H1 (cell line): ENCODE data around the gene ARSB. TPM values are rescaled to one million over a fixed set of nuclear protein-coding genes. Genes with fewer than 3 reads are reported as not detected.

ENCODE experiments used
- CTCF ChIA-PET: fragments of 300-600 bp; sonication (Branson Sonifier 250); formaldehyde crosslinking; loops from one replicate; lab custom pipeline; 2021; ENCODE audit not compliant: partially characterized antibody; lab: Charles Lee
- POLR2A ChIA-PET: fragments of 300-600 bp; sonication (Branson Sonifier 250); formaldehyde crosslinking; loops from one replicate; lab custom pipeline; 2021; ENCODE audit warnings: inconsistent platforms; ENCODE audit not compliant: partially characterized antibody; lab: Charles Lee
- DNase-seq, 2 experiments: peaks; one replicate each; pipeline versions ENCODE4 v3.0.0 to v3.0.0-alpha.2; 2010 to 2022; ENCODE audit warnings: low spot score in 2 of 2, low read depth in 1 of 2, mixed read lengths in 1 of 2
- FAIRE-seq: peaks from 2 replicates; lab custom pipeline; 2011; peaks lifted over from hg19 to GRCh38; lab: Jason Lieb, UNC
- H2AFZ ChIP-seq: 2 replicates; pipeline ENCODE4 v1.8.1; 2012; ENCODE audit warnings: low read length, inconsistent platforms
- H2AK5ac ChIP-seq: 2 replicates; pipeline ENCODE4 v1.6.1; 2013; ENCODE audit warnings: low read depth, low read length
- H2BK120ac ChIP-seq: replicated peaks from 2 replicates; pipeline ENCODE3; 2013; ENCODE audit warnings: low read depth, low read length, inconsistent platforms
- H2BK12ac ChIP-seq: 2 replicates; pipeline ENCODE4 v1.6.1; 2013; ENCODE audit warnings: low read depth, low read length
- H2BK15ac ChIP-seq: 2 replicates; pipeline ENCODE4 v1.6.1; 2013; ENCODE audit warnings: low read length
- H2BK20ac ChIP-seq: 2 replicates; pipeline ENCODE4 v1.6.1; 2013; ENCODE audit warnings: low read length
- H2BK5ac ChIP-seq: 2 replicates; pipeline ENCODE4 v1.6.1; 2013; ENCODE audit warnings: low read depth, low read length
- H3K14ac ChIP-seq: 2 replicates; pipeline ENCODE4 v1.6.1; 2013; ENCODE audit warnings: inconsistent platforms; ENCODE audit not compliant: insufficient read length
- H3K18ac ChIP-seq: 2 replicates; pipeline ENCODE4 v1.6.1; 2013; ENCODE audit warnings: low read length; ENCODE audit errors: extremely low read depth
- H3K23ac ChIP-seq: 2 replicates; pipeline ENCODE4 v1.6.1; 2013; ENCODE audit warnings: inconsistent platforms; ENCODE audit not compliant: insufficient read length
- H3K23me2 ChIP-seq: 2 replicates; pipeline ENCODE4 v1.6.1; 2013; ENCODE audit warnings: low read depth, low read length
- H3K27ac ChIP-seq: 2 replicates; pipeline ENCODE4 v1.6.1; 2011; ENCODE audit warnings: low read depth, low read length, inconsistent platforms
- H3K27me3 ChIP-seq, 4 experiments: replicated peaks in 1 of 4; 1 replicate in 1 of 4; 2 replicates in 3 of 4; pipeline versions ENCODE4 v1.6.1 to v1.8.1; 2011 to 2013; ENCODE audit warnings: low read length in 3 of 4, mild to moderate bottlenecking in 3 of 4, inconsistent platforms in 2 of 4, mixed read lengths in 2 of 4, moderate library complexity in 1 of 4; ENCODE audit not compliant: control insufficient read depth in 3 of 4, insufficient read depth in 3 of 4; ENCODE audit errors: extremely low read depth in 1 of 4
- H3K36me3 ChIP-seq, 4 experiments: 2 replicates each; pipeline versions ENCODE4 v1.6.1 to v1.8.1; 2011 to 2013; ENCODE audit warnings: mild to moderate bottlenecking in 4 of 4, low read length in 3 of 4, moderate library complexity in 2 of 4, control low read depth in 1 of 4, inconsistent platforms in 1 of 4; ENCODE audit not compliant: insufficient read depth in 4 of 4, control insufficient read depth in 2 of 4
- H3K4ac ChIP-seq: replicated peaks from 2 replicates; pipeline ENCODE3; 2013; ENCODE audit warnings: low read length, low read depth, mixed read lengths, inconsistent platforms; ENCODE audit not compliant: insufficient read length
- H3K4me1 ChIP-seq, 4 experiments: replicated peaks in 1 of 4; 1 replicate in 1 of 4; 2 replicates in 3 of 4; pipeline versions ENCODE4 v1.6.1 to v1.8.1; 2011 to 2013; ENCODE audit warnings: low read length in 3 of 4, inconsistent platforms in 2 of 4, mixed read lengths in 1 of 4; ENCODE audit not compliant: insufficient read depth in 4 of 4, control insufficient read depth in 3 of 4
- H3K4me2 ChIP-seq, 2 experiments: 2 replicates each; pipeline versions ENCODE4 v1.6.1 to v1.8.1; 2011 to 2013; ENCODE audit warnings: low read depth in 2 of 2, low read length in 2 of 2, control low read depth in 1 of 2, inconsistent platforms in 1 of 2, mild to moderate bottlenecking in 1 of 2; ENCODE audit not compliant: insufficient read depth in 1 of 2
- H3K4me3 ChIP-seq, 4 experiments: fragments of 200-600, 300-600 bp in 1 of 4; sonication (generic), shearing (Covaris generic), sonication (Bioruptor Twin) in 1 of 4; 2 replicates each; pipeline versions ENCODE4 v1.5.1 to v1.8.1; 2011 to 2016; ENCODE audit warnings: low read length in 4 of 4, low read depth in 3 of 4, control low read depth in 2 of 4, inconsistent platforms in 2 of 4, mild to moderate bottlenecking in 2 of 4, mixed read lengths in 1 of 4, moderate library complexity in 1 of 4; ENCODE audit not compliant: insufficient read depth in 2 of 4; ENCODE audit errors: extremely low read depth in 1 of 4
- H3K56ac ChIP-seq: replicated peaks from 2 replicates; pipeline ENCODE3; 2013; ENCODE audit warnings: low read depth, mild to moderate bottlenecking, mixed read lengths, low read length, inconsistent platforms; ENCODE audit not compliant: insufficient read length
- H3K79me1 ChIP-seq: 2 replicates; pipeline ENCODE4 v1.6.1; 2013; ENCODE audit warnings: low read depth, low read length, control low read depth
- H3K79me2 ChIP-seq, 2 experiments: 2 replicates each; pipeline versions ENCODE4 v1.6.1 to v1.8.1; 2012 to 2013; ENCODE audit warnings: low read length in 2 of 2, mild to moderate bottlenecking in 2 of 2, inconsistent platforms in 1 of 2; ENCODE audit not compliant: insufficient read depth in 2 of 2, control insufficient read depth in 1 of 2
- H3K9ac ChIP-seq, 4 experiments: replicated peaks in 1 of 4; 1 replicate in 1 of 4; 2 replicates in 3 of 4; pipeline versions ENCODE4 v1.6.1 to v1.8.1; 2011 to 2013; ENCODE audit warnings: low read depth in 3 of 4, low read length in 3 of 4, control low read depth in 2 of 4, mild to moderate bottlenecking in 2 of 4, moderate library complexity in 2 of 4, inconsistent platforms in 1 of 4; ENCODE audit errors: extremely low read depth in 1 of 4
- H3K9me3 ChIP-seq, 2 experiments: 2 replicates each; pipeline versions ENCODE4 v1.6.1 to v1.8.1; 2012 to 2013; ENCODE audit warnings: mild to moderate bottlenecking in 2 of 2, moderate library complexity in 2 of 2, control low read depth in 1 of 2, inconsistent platforms in 1 of 2, low read depth in 1 of 2, low read length in 1 of 2, mixed read lengths in 1 of 2; ENCODE audit not compliant: insufficient read depth in 2 of 2
- H4K20me1 ChIP-seq, 2 experiments: replicated peaks in 1 of 2; 2 replicates each; pipeline versions ENCODE3 to v1.8.1; 2011 to 2013; ENCODE audit warnings: inconsistent platforms in 2 of 2, low read length in 2 of 2, mild to moderate bottlenecking in 1 of 2; ENCODE audit not compliant: insufficient read depth in 2 of 2, control insufficient read depth in 1 of 2
- H4K5ac ChIP-seq: 2 replicates; pipeline ENCODE4 v1.6.1; 2013; ENCODE audit warnings: low read length, low read depth, mixed read lengths, inconsistent platforms; ENCODE audit not compliant: insufficient read length
- H4K8ac ChIP-seq: 2 replicates; pipeline ENCODE4 v1.8.0; 2013; ENCODE audit warnings: mild to moderate bottlenecking, moderate library complexity, low read length, inconsistent platforms; ENCODE audit not compliant: insufficient read depth; ENCODE audit errors: extremely low read depth
- H4K91ac ChIP-seq: replicated peaks from 2 replicates; pipeline ENCODE3; 2013; ENCODE audit warnings: low read length, mixed read lengths, inconsistent platforms; ENCODE audit not compliant: insufficient read length
- KDM1A ChIP-seq: fragments of 200-600, 300-600 bp; sonication (generic); IDR thresholded peaks from 2 replicates; pipeline ENCODE4 v1.7.1; 2016; ENCODE audit warnings: mild to moderate bottlenecking, low read length, borderline replicate concordance
- RAD21 ChIP-seq, 2 experiments: IDR thresholded peaks in 1 of 2; conservative IDR thresholded peaks in 1 of 2; 2 replicates each; pipeline ENCODE4 v1.6.1; 2011; ENCODE audit warnings: low read depth in 2 of 2, low read length in 2 of 2, improper control_type of control experiment in 1 of 2, inconsistent platforms in 1 of 2, mild to moderate bottlenecking in 1 of 2, moderate library complexity in 1 of 2
- SP2 ChIP-seq: IDR thresholded peaks from 2 replicates; pipeline ENCODE4 v1.6.1; 2012; ENCODE audit warnings: mild to moderate bottlenecking, low read length, inconsistent platforms
- WGBS, 2 experiments: shearing (Covaris generic) in 1 of 2; methylation state at CpG; one replicate each; pipeline versions ENCODE4 v1.1.6 to v1.1.7; 2013 to 2015; ENCODE audit warnings: low lambda C conversion rate in 2 of 2, mixed read lengths in 2 of 2, inconsistent platforms in 1 of 2, low coverage in 1 of 2, missing lambda C conversion rate in 1 of 2; ENCODE audit not compliant: insufficient replicate concordance in 2 of 2, insufficient coverage in 1 of 2, insufficient read length in 1 of 2; ENCODE audit errors: extremely low coverage in 1 of 2, missing lambda C conversion rate in 1 of 2; 5-methylcytosine and 5-hydroxymethylcytosine counted together
- polyA plus RNA-seq, 7 experiments: library from polyadenylated mRNA; depleted of rRNA in 3 of 7; stranded (reverse) in 5 of 7; unstranded in 2 of 7; fragments of >200 nt in 5 of 7; fragments of 200-250 nt in 2 of 7; gene quantifications; 1 replicate in 5 of 7; 2 replicates in 1 of 7; 4 replicates in 1 of 7; pipeline versions ENCODE4 v1.2.1 to v1.2.3, GENCODE V29; 2011 to 2013; ENCODE audit warnings: missing spikeins in 2 of 7, mixed read lengths in 2 of 7
- total RNA-seq: library from RNA; stranded (reverse); fragmentation: NEBNext Ultra II Directional; extraction: Animal tissue kit (Norgen Biotek cat#: 25700); gene quantifications from 2 replicates; pipeline ENCODE4 v1.2.1, GENCODE V29; 2021
- TF ChIP-seq, protein P1 (sequence below), 3 experiments: IDR thresholded peaks; 1 replicate in 2 of 3; 2 replicates in 1 of 3; pipeline versions ENCODE4 v1.5.1 to v1.6.1; 2011; ENCODE audit warnings: low read length in 3 of 3, mild to moderate bottlenecking in 3 of 3, inconsistent platforms in 2 of 3, low read depth in 1 of 3, moderate library complexity in 1 of 3; ENCODE audit not compliant: insufficient read depth in 1 of 3; ENCODE audit errors: control extremely low read depth in 1 of 3

ARSB gene
- total and polyA plus RNA-seq, 2 of the 8 experiments (the other 6 are each of a cell fraction or from before 2014, with no cell fraction given), result 6.4 to 13.9 TPM

DNA sequence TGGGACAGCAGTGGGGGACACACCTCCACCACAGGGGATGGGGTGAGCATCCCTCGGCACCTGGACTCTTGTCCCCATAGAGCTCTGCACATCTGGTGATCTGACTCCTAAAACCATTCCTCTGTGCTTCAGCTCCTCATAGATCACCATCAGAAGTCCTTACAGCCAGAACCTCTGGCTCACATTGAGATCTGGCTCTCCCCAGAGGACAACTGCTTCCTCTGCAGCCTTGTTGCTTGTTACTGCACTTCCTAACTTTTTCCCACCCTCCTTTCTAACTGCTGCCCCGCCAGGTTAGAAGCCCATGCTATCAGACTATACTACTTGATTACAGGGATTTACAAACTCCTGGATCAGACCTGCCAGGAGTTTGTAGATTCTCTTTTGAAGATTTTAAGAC lies 64.5 kb downstream of the ARSB start:
- Histone ChIP-seq H2BK5ac (no peak overlapping the region), H3K27me3 (no peaks in the 10 kb centered on the region), H4K8ac (no peak overlapping the region; the same call in 1 of the 2 replicates), H3K9ac (no peak overlapping the region), H3K4me1 (no peaks in the 10 kb centered on the region; a peak in 1 of 7 replicates), H3K36me3 (no peaks in the 10 kb centered on the region), H3K23ac (no peak overlapping the region), H3K14ac (no peak overlapping the region), H2BK12ac (no peak overlapping the region), H4K20me1 (no peaks in the 10 kb centered on the region), H3K4me2 (no peak overlapping the region), H3K9me3 (no peaks in the 10 kb centered on the region), H2BK15ac (no peak overlapping the region), H3K4ac (no peak overlapping the region), H3K56ac (no peak overlapping the region), H2AFZ (no peak overlapping the region), H3K27ac (no peak overlapping the region), H2BK120ac (no peak overlapping the region), H2BK20ac (no peak overlapping the region), H2AK5ac (no peak overlapping the region), H4K5ac (no peak overlapping the region), H3K79me2 (no peaks in the 10 kb centered on the region), H3K18ac (no peak overlapping the region), H3K23me2 (no peaks in the 10 kb centered on the region), H4K91ac (no peak overlapping the region), H3K4me3 (no peak overlapping the region), H3K79me1 (no peaks in the 10 kb centered on the region)
- FAIRE-seq, result peak; percentile 57
- DNase-seq, result no peak
- WGBS, 2 experiments, result 80% methylated on average over 2 of the region's 2 CpGs; no CpG with 5 or more reads in 1 of the 2 experiments
- TF ChIP-seq SP2, result no peak
- TF ChIP-seq, protein P1, sequence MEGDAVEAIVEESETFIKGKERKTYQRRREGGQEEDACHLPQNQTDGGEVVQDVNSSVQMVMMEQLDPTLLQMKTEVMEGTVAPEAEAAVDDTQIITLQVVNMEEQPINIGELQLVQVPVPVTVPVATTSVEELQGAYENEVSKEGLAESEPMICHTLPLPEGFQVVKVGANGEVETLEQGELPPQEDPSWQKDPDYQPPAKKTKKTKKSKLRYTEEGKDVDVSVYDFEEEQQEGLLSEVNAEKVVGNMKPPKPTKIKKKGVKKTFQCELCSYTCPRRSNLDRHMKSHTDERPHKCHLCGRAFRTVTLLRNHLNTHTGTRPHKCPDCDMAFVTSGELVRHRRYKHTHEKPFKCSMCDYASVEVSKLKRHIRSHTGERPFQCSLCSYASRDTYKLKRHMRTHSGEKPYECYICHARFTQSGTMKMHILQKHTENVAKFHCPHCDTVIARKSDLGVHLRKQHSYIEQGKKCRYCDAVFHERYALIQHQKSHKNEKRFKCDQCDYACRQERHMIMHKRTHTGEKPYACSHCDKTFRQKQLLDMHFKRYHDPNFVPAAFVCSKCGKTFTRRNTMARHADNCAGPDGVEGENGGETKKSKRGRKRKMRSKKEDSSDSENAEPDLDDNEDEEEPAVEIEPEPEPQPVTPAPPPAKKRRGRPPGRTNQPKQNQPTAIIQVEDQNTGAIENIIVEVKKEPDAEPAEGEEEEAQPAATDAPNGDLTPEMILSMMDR (IDR thresholded peaks at IDR 0.05; ENCODE audit: control extremely low read depth in 1 of 3, insufficient read depth in 1 of 3, low read depth in 1 of 3, low read length in 3 of 3), result peak; percentile 22 to 53 (median 43)
- TF ChIP-seq RAD21 (IDR thresholded peaks at IDR 0.05 in 1 of 2, conservative IDR thresholded peaks at IDR 0.05 in 1 of 2; ENCODE audit: low read depth in 2 of 2, low read length in 2 of 2), result peak; percentile 61 to 68
- TF ChIP-seq KDM1A, result no peak
- CTCF ChIA-PET, result interaction anchor here (0.8 to 2.6 kb wide), 7 partner anchors 14 to 739 kb away, joined by 3 to 18 read pairs (median 4); partner anchors contain the start of gene ARSB
- POLR2A ChIA-PET, result interaction anchor here (1.0 kb wide), 1 partner anchor 21 kb away, joined by 3 read pairs; no protein-coding TSS in a partner anchor
